Right renal cortex interstitium (tissue), 3 donors: Measurements from ENCODE around the gene APCDD1L. TPM values are rescaled to one million over a fixed set of nuclear protein-coding genes. Genes with fewer than 3 reads are reported as not detected.
"Not testable (repeated sequence)": the region's sequence is repeated elsewhere in the genome, so short reads cannot be mapped to it uniquely, and the experiment has no call there.

Source experiments
- DNase-seq, 3 donors: peaks; one replicate each; pipeline ENCODE4 v3.0.0-alpha.2; 2013; ENCODE audit warnings: low read depth in 3 of 3, low spot score in 2 of 3
- polyA plus RNA-seq, 3 donors: library from polyadenylated mRNA; unstranded; fragments of 120-200 nt; gene quantifications; one replicate each; pipeline ENCODE4 v1.2.1, GENCODE V29; 2013; ENCODE audit not compliant: insufficient read length in 3 of 3

The APCDD1L gene
- polyA plus RNA-seq, 3 donors, result 9.4 to 14.0 (median 13.8) TPM

- DNase-seq, result no peak
Measured at GRCh38 chr20:58518387-58518786, 3.2 kb upstream of the APCDD1L start.

- no peak for DNase-seq
Measured at GRCh38 chr20:58514321-58515232, 622 bp downstream of the APCDD1L start.

GRCh38 chr20:58513580-58514285 is 1.5 kb downstream of the APCDD1L start:
- DNase-seq, result no peak

- no peak for DNase-seq
Measured at GRCh38 chr20:58512808-58513552, 2.2 kb downstream of the APCDD1L start.

- DNase-seq, result no peak
Measured at GRCh38 chr20:58511861-58512260, 3.3 kb downstream of the APCDD1L start.

GRCh38 chr20:58511364-58511763 is 3.8 kb downstream of the APCDD1L start:
- no peak for DNase-seq

- no peak for DNase-seq
Measured at GRCh38 chr20:58510921-58511320, 4.3 kb downstream of the APCDD1L start.

- DNase-seq, result no peak
Measured at GRCh38 chr20:58508762-58509395, 6.3 kb downstream of the APCDD1L start.

- DNase-seq, result not testable (repeated sequence)
Measured at GRCh38 chr20:58506999-58507398, 8.2 kb downstream of the APCDD1L start.

- no peak for DNase-seq
Measured at GRCh38 chr20:58504566-58504965, 10.6 kb downstream of the APCDD1L start.

GRCh38 chr20:58503668-58504067 is 11.5 kb downstream of the APCDD1L start:
- DNase-seq, result no peak

GRCh38 chr20:58500256-58500655 is 14.9 kb downstream of the APCDD1L start:
- no peak for DNase-seq

- no peak for DNase-seq
Measured at GRCh38 chr20:58498470-58499068, 16.6 kb downstream of the APCDD1L start.

GRCh38 chr20:58497724-58498469 is 17.3 kb downstream of the APCDD1L start:
- DNase-seq, result no peak

GRCh38 chr20:58497076-58497641 is 18.0 kb downstream of the APCDD1L start:
- DNase-seq, result no peak

- no peak for DNase-seq
Measured at GRCh38 chr20:58496429-58496769, 18.8 kb downstream of the APCDD1L start.

GRCh38 chr20:58495623-58496428 is 19.4 kb downstream of the APCDD1L start:
- no peak for DNase-seq

- no peak for DNase-seq
Measured at GRCh38 chr20:58494923-58495622, 20.1 kb downstream of the APCDD1L start.
